K562 (cell line): ENCODE results near the gene RBMXL2.

Source experiments
- ADNP ChIP-seq: fragments of 200-800 bp; sonication (Bioruptor generic); IDR thresholded peaks from 2 replicates; pipeline ENCODE4 v1.6.1; 2016; ENCODE audit warnings: missing genetic modification characterization, missing compliant biosample characterization
- CHD1 ChIP-seq: fragments of 200-600 bp; sonication (generic); IDR thresholded peaks from one replicate; pipeline ENCODE4 v1.6.1; 2012; ENCODE audit warnings: mild to moderate bottlenecking, moderate library complexity, low read length, inconsistent platforms
- EZH2 ChIP-seq: IDR thresholded peaks from 2 replicates; pipeline ENCODE4 v1.6.1; 2012; ENCODE audit warnings: low read depth, mild to moderate bottlenecking, inconsistent platforms, low read length, borderline replicate concordance
- MAFK ChIP-seq: IDR thresholded peaks from 2 replicates; pipeline ENCODE4 v1.6.1; 2011; ENCODE audit warnings: low read length, improper control_type of control experiment
- POLR2AphosphoS5 ChIP-seq: IDR thresholded peaks from 2 replicates; pipeline ENCODE4 v1.6.1; 2011; ENCODE audit warnings: mild to moderate bottlenecking, low read depth, low read length, moderate library complexity; ENCODE audit not compliant: control insufficient read depth, insufficient read depth
- RCOR1 ChIP-seq, 2 experiments: IDR thresholded peaks; 2 replicates each; pipeline ENCODE4 v1.6.1; 2012; ENCODE audit warnings: low read depth in 2 of 2, low read length in 2 of 2, borderline replicate concordance in 1 of 2, improper control_type of control experiment in 1 of 2
- ZBTB17 ChIP-seq: fragments of 450-650 bp; formaldehyde crosslinking; IDR thresholded peaks from 2 replicates; pipeline ENCODE4 v1.4.0; 2020; ENCODE audit warnings: mild to moderate bottlenecking
- ZFX ChIP-seq: sonication (generic); formaldehyde crosslinking; IDR thresholded peaks from 2 replicates; pipeline ENCODE4 v1.8.0; 2022; ENCODE audit warnings: mild to moderate bottlenecking, missing genetic modification reagents, moderate library complexity
- TF ChIP-seq, protein P1 (sequence below), 3 experiments: IDR thresholded peaks in 2 of 3; conservative IDR thresholded peaks in 1 of 3; 2 replicates each; pipeline ENCODE4 v1.5.1; 2011 to 2012; ENCODE audit warnings: low read length in 3 of 3, mild to moderate bottlenecking in 3 of 3, control low read depth in 2 of 3, improper control_type of control experiment in 1 of 3, inconsistent platforms in 1 of 3, low read depth in 1 of 3, mixed read lengths in 1 of 3, moderate library complexity in 1 of 3; ENCODE audit not compliant: insufficient read depth in 2 of 3

DNA sequence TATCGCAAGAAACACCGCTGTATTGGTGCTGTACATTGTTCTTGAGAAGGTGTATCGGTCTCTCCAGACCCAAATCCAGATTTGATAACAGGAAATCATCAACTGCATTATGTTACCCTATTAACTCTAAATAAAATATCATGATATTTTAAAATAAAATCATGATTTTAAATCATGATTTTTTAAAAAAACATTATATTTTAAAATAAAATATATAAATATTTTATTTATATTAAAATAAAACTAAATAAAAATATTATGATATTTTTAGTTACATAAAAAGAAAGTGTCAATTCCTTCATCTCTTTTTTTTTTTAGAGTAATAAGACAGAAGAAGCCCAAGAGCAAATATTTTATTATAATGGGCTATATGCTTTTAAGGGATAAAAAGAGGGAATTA is 27.6 kb downstream of the RBMXL2 start:
- TF ChIP-seq RCOR1 (IDR thresholded peaks at IDR 0.05; ENCODE audit: borderline replicate concordance in 1 of 2, low read depth in 2 of 2, low read length in 2 of 2), result no peak
- TF ChIP-seq CHD1, result no peak
- TF ChIP-seq, protein P1, sequence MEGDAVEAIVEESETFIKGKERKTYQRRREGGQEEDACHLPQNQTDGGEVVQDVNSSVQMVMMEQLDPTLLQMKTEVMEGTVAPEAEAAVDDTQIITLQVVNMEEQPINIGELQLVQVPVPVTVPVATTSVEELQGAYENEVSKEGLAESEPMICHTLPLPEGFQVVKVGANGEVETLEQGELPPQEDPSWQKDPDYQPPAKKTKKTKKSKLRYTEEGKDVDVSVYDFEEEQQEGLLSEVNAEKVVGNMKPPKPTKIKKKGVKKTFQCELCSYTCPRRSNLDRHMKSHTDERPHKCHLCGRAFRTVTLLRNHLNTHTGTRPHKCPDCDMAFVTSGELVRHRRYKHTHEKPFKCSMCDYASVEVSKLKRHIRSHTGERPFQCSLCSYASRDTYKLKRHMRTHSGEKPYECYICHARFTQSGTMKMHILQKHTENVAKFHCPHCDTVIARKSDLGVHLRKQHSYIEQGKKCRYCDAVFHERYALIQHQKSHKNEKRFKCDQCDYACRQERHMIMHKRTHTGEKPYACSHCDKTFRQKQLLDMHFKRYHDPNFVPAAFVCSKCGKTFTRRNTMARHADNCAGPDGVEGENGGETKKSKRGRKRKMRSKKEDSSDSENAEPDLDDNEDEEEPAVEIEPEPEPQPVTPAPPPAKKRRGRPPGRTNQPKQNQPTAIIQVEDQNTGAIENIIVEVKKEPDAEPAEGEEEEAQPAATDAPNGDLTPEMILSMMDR (IDR thresholded peaks at IDR 0.05 in 2 of 3, conservative IDR thresholded peaks at IDR 0.05 in 1 of 3; ENCODE audit: insufficient read depth in 2 of 3, low read depth in 1 of 3, low read length in 3 of 3), result no peak
- TF ChIP-seq POLR2AphosphoS5, result no peak
- TF ChIP-seq MAFK, result no peak
- TF ChIP-seq ADNP (tag), result no peak
- no peak for TF ChIP-seq ZFX (CRISPR knock-in tag)
- TF ChIP-seq EZH2, result no peak
- no peak for TF ChIP-seq ZBTB17 (CRISPR knock-in tag)
